GM18511 (cell line): ENCODE data around the gene THRA.

Experiments used
- ATAC-seq: cut with Tn5 transposase; IDR thresholded peaks from one replicate; pipeline ENCODE4 v1.9.1; 2021; ENCODE audit warnings: mild to moderate bottlenecking, moderate library complexity; ENCODE audit not compliant: unreplicated experiment

Gene THRA

GRCh38 chr17:40079545-40079944 lies 16.8 kb downstream of the THRA start:
- ATAC-seq, result no peak

GRCh38 chr17:40084477-40084876 lies 21.7 kb downstream of the THRA start:
- no peak for ATAC-seq

DNA sequence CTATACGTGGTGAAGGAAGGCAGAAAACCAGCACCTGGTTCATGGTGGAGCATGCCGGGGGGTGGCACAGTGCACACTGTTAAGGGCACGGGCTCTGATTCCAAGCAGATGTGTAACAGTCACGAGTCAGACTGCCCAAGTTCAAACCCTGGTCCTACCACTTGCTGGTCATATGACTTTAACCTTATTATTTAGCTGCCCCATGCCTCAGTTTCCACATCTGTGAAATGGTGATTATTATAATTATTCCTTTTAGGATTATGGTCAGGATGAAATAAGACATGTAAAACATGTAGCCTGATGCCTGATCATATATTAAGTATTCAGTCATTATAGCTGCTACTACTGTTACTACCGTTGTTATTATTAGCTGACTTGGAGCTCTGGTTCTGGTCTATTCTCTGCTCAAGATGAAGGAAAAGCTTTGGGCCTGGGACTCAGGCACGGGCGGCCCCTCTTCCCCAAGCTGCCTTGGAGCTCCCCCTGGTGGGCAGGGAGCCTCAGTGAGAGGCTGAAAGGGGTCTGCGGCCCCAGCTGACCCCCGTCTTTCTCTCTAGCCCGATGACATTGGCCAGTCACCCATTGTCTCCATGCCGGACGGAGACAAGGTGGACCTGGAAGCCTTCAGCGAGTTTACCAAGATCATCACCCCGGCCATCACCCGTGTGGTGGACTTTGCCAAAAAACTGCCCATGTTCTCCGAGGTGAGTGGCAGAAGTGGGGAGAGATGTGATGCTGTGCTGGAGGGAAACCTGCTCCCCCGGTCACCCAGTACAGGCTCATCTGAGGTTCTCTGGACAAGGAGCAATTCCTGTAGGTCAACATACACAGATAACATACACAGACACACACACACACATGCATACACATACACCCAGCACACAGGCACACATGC lies 23.6 kb downstream of the THRA start:
- no peak for ATAC-seq

DNA sequence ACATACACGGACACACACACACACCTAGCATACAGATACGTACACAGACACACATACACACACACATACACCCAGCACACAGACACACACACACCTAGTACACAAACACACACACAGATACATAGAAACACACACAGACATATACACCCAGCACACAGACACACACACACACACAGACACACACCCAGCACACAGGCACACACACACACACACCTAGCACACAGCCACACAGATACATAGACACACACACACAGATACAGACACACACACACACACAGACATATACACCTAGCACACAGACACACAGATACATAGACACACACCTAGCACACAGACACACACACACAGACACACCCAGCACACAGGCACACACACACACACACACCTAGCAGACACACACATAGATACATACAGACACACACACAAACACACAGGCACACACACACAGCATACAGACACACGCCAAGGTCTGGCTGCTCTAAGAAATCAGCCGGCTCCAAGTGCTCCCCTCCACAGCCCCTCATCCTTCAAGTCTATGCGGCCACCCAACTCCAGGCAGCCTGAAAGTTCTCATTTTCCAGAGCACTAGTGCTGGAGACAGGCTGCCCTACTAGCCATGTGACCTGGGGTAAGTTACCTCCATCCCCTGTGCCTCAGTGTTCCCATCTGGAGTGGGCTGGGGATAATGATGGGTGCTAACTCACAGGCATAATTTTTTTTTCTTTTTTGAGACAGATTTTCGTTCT lies 24.5 kb downstream of the THRA start:
- ATAC-seq, result no peak

- ATAC-seq, result no peak
Measured at GRCh38 chr17:40087903-40088718, 25.3 kb downstream of the THRA start.

DNA sequence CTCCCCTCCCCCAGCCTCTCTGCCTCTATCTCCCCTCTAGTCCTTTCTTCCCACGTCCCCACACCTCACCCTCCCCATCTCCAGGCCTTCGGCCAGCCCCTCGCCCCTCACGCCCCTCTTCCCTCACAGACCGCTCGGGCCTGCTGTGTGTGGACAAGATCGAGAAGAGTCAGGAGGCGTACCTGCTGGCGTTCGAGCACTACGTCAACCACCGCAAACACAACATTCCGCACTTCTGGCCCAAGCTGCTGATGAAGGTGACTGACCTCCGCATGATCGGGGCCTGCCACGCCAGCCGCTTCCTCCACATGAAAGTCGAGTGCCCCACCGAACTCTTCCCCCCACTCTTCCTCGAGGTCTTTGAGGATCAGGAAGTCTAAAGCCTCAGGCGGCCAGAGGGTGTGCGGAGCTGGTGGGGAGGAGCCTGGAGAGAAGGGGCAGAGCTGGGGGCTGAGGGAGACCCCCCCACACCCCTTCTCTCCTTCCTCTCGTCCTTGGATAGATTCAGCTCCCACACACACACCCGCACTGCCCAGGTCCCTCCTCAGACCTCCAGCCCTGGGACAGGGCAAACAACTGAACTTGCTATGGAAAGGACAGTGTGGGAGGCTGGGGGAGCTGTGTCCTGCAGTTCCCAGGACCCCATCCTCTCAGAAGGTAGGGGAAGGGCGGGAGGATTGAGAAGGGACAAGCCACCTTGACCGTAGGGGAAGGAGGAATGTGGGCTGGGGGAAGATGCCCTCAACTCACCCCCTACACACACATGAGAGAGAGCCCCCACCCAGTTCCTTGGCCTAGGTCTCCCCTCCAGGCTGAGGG lies 26.5 kb downstream of the THRA start:
- ATAC-seq, result no peak

GRCh38 chr17:40090237-40091119 lies 27.7 kb downstream of the THRA start:
- no peak for ATAC-seq

- ATAC-seq, result no peak
Measured at GRCh38 chr17:40091691-40092397, 29.1 kb downstream of the THRA start.

DNA sequence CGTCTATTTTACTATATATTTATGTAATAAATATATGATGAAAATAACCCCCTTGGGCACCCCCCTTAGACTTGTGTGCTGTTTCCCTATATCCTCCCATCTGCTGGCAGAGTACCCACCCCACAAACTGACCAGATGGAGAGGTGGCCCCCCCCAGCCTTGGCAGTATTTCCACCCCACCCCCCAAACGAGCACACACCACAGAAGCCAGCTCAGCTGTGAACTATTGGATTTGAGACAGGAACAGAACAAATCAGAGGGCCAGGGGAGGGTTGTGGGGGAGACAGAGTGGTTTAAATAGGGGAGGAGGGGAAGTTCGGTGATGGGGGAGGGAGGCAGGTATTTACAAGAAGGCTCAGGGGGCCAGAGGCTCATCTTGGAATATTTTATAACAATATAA lies 29.8 kb downstream of the THRA start:
- ATAC-seq, result no peak

DNA sequence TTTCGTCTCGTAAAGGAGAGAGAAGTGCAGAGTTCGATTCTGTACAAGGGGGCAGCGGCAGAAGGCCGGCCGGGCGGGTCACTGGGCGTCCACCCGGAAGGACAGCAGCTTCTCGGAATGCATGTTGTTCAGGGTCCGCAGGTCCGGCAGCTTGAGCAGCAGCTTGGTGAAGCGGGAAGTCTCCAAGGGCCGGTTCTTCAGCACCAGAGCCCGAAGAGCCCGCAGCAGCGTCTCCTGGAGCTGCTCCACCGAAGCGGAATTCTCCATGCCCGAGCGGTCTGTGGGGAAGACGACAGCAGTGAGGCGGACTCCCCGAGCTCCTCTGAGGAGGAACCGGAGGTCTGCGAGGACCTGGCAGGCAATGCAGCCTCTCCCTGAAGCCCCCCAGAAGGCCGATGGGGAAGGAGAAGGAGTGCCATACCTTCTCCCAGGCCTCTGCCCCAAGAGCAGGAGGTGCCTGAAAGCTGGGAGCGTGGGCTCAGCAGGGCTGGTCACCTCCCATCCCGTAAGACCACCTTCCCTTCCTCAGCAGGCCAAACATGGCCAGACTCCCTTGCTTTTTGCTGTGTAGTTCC lies 30.3 kb downstream of the THRA start:
- no peak for ATAC-seq

DNA sequence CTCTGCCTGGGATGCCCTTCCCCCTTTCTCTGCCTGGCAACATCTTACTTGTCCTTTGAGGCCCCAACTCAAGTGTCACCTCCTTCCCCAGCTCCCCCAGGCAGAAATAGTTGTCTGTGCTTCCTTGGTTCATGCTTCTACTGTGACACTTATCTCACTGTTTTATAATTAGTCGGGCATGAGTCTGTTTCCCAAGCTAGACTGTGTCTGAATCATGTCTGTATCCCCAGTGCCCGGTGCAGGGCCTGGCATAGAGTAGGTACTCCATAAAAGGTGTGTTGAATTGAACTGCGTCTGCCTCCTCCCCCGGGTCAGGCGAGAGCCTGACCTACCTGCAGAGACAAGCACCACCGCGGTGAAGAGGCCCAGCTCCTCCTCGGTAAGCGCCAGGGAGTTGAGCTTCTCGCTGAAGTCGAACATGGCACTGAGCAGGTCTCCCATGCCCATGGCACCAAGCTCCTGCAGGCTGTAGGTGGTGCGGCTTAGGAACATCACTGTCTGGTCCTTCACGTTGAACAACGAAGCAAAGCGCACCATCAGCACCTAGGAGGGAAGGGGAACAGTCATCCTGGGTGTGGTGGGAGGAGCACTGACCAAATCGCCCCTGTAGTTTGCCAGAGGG lies 30.9 kb downstream of the THRA start:
- no peak for ATAC-seq

- ATAC-seq, result no peak
Measured at GRCh38 chr17:40094874-40095273, 32.1 kb downstream of the THRA start.

GRCh38 chr17:40095351-40095943 lies 32.7 kb downstream of the THRA start:
- ATAC-seq, result no peak

DNA sequence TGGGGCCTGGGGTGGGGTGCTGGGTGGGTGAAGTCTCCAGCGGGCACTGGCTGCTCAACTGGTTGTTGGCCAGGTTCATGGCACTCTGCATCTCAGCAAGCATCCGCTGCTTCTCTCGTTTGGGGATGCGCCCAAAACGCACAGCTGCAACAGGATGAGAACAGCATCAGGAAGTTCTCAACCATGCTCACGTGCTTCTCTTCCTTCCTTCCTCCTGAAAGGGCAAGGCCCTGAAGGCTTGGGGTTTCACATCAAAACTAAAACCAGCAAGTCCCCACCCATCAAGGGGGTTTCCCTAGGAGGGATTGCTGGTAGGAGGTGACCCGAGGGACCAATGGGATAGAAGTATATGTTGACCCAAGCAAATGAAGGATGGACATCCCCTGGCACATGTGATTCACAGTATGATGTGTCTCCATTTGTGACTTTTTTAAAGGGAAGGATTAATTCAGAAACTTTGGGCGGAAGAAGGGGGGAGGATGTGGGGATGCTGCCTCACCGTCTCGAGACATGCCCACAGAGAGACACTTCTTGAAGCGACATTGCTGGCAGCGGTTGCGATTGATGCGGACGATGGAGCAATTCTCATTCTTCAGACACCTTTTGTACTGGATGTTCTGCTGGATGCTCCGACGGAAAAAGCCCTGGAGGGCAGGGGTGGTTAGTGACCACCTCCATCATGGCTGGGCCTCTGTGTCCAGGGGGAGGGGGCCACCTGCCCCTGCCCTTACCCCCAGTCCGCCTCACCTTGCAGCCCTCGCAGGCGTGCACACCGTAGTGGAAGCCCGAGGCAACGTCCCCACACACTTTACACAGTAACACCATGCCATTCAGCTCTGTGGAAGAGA lies 33.4 kb downstream of the THRA start:
- peak; percentile 51 for ATAC-seq

DNA sequence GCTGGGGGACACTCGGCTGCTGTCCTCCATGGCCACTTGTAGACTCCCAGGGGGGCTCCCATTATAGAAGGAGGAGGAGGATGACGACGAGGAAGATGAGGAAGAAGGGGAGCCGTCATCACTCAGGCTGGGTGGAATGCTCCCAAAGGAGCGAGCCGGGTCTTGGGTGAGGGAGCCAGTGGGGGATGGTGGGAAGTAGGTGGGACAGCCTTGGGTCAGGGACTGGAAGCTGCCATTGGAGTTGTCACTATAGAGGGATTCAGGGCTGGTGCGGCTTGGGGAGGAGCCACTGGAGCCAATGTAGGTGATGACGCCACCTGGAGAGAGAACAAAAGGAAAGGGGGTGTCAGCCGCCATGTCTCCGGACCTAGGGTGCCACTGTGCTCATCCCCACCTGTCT lies 34.3 kb downstream of the THRA start:
- ATAC-seq, result no peak

GRCh38 chr17:40097931-40098845 lies 35.4 kb downstream of the THRA start:
- ATAC-seq, result no peak
